ENCODE data around the gene GDAP1L1. TPM values are rescaled to one million over a fixed set of nuclear protein-coding genes. Genes with fewer than 3 reads are reported as not detected.
A peak's percentile ranks its signal among the peaks of the same experiment; 100 is the strongest.

Gene GDAP1L1
- polyA plus RNA-seq, 4 donors = 0.54 to 1.5 (median 1.1) TPM; not detected in 1

DNA sequence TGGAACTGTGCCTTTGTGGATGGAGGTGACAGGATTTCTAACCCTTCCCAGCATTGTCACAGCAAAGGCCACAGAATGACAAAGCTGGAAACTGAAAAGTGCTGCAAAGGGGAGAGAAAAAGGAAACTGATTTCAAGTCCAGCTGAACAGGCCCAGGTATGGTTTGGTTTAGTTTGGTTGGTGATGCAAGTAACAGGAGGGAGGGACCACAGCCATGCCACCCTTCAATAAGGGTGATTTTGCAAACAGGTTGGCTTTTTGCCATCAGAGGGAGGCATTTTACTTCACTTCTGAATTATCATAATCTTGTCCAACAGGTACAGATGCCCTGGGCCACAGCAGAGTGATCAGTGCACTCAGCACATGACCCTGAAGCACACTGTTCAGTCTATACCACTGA is 57.3 kb downstream of the GDAP1L1 start:
- peaks cover 0 to 22% (median 2%) of the 10 kb centered on the region in 3 donors for H3K4me1 ChIP-seq (ENCODE audit: control insufficient read depth in 3 of 3, insufficient read depth in 2 of 3, low read depth in 1 of 3, low read length in 2 of 3)
- peaks cover 0 to 3% of the 10 kb centered on the region in 2 donors for H3K9me3 ChIP-seq (ENCODE audit: control insufficient read depth in 2 of 2, insufficient read depth in 1 of 2, low read depth in 1 of 2, low read length in 1 of 2)
- H3K4me3 ChIP-seq (ENCODE audit: low read depth in 1 of 3, low read length in 3 of 3) = no peak overlapping the region
- no peaks in the 10 kb centered on the region for H3K27me3 ChIP-seq (ENCODE audit: control insufficient read depth in 3 of 3, insufficient read depth in 3 of 3, low read length in 3 of 3)
- FAIRE-seq (no peak), DNase-seq (no peak)
- H3K27ac ChIP-seq (ENCODE audit: low read depth in 1 of 3, low read length in 2 of 3) = no peak overlapping the region
- peaks cover 0 to 8% (median 0%) of the 10 kb centered on the region in 3 donors for H3K36me3 ChIP-seq (ENCODE audit: control insufficient read depth in 3 of 3, insufficient read depth in 2 of 3, low read depth in 1 of 3, low read length in 3 of 3)

DNA sequence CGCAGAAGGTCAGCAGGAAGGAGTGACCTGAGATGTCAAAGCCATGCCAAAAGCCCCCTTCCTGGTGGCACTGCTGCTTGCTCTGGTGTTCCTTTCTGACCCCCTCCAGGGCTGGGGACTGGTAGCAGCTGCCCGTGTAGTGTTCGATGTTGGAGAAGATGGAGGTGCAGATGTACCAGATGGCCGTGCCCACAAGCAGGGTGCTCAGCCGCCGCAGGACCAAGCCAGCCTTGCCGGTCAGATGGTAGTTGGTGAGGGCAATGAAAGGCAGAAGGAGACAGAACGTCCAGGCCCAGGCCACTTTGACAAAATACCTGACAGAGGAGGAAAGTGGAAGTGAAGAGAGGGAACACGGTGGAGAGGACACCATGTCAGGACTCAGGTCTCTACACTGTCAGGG is 59.8 kb downstream of the GDAP1L1 start:
- Histone ChIP-seq H3K4me1 (ENCODE audit: control insufficient read depth in 3 of 3, insufficient read depth in 2 of 3, low read depth in 1 of 3, low read length in 2 of 3) (peaks cover 4 to 19% (median 5%) of the 10 kb centered on the region in 3 donors), H3K27me3 (ENCODE audit: control insufficient read depth in 3 of 3, insufficient read depth in 3 of 3, low read length in 3 of 3) (no peaks in the 10 kb centered on the region), H3K9me3 (ENCODE audit: control insufficient read depth in 2 of 2, insufficient read depth in 1 of 2, low read depth in 1 of 2, low read length in 1 of 2) (no peaks in the 10 kb centered on the region), H3K4me3 (ENCODE audit: low read depth in 1 of 3, low read length in 3 of 3) (no peak overlapping the region), H3K27ac (ENCODE audit: low read depth in 1 of 3, low read length in 2 of 3) (no peak overlapping the region), H3K36me3 (ENCODE audit: control insufficient read depth in 3 of 3, insufficient read depth in 2 of 3, low read depth in 1 of 3, low read length in 3 of 3) (peaks cover 0 to 8% (median 0%) of the 10 kb centered on the region in 3 donors)
- 86 to 93% (median 92%) methylated on average over 9 of the region's 9 CpGs for WGBS, 3 donors
- DNase-seq = no peak
- FAIRE-seq = no peak

DNA sequence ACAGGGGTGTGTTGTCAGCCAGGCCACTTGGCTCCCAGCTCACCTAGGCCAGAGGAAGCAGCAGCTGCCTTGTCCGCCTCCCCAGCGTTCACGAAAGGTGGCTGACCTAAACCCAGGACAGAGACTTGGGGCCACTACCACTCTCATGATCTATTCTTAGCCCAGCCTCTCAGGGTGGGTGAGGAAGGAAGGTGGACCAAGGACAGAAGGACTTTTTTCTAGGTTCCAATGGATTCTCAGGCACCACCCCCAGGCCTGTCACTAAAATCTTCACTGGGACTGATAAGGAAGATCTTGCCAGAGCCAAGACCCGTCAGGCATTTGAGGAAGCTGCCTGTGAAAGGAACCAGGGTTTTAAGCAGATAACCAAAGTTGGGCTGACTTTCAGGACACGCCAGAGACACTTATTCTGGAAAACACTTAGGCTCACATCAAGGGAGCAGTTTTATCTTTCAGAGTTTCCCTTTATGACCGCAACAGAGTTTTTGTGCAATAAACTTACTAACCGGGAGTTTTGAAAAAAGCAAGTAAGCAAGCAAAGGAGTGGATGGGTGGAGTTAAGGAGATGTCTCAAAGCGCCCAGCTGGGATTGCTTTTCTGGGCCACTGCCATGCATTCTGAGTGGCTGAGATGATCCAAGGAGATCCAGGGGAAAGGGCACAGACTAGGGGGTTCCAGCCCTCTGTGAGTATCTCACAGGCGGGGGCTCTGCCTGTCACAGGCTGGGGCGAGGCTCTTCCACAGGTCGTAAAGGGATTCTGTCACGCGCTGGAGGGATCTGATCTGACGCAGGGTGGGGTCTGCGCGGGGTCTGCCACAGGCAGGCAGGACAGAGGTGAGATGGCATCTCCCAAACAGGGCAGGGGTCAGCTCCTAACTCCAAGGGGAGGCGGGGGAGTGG is 62.9 kb downstream of the GDAP1L1 start:
- peak overlapping the region; percentile 49 to 95 (median 68) for H3K4me3 ChIP-seq (ENCODE audit: low read depth in 1 of 3, low read length in 3 of 3)
- 8 to 16% (median 14%) methylated on average over 17 of the region's 17 CpGs for whole genome bisulfite sequencing, 3 donors
- DNase-seq (peak in 1 of 2 donors; percentile 59), FAIRE-seq (no peak)
- no peaks in the 10 kb centered on the region for H3K27me3 ChIP-seq (ENCODE audit: control insufficient read depth in 3 of 3, insufficient read depth in 3 of 3, low read length in 3 of 3)
- no peaks in the 10 kb centered on the region for H3K9me3 ChIP-seq (ENCODE audit: control insufficient read depth in 2 of 2, insufficient read depth in 1 of 2, low read depth in 1 of 2, low read length in 1 of 2)
- peaks cover 0 to 8% (median 0%) of the 10 kb centered on the region in 3 donors for H3K36me3 ChIP-seq (ENCODE audit: control insufficient read depth in 3 of 3, insufficient read depth in 2 of 3, low read depth in 1 of 3, low read length in 3 of 3)
- peaks cover 2 to 5% (median 4%) of the 10 kb centered on the region in 3 donors for H3K4me1 ChIP-seq (ENCODE audit: control insufficient read depth in 3 of 3, insufficient read depth in 2 of 3, low read depth in 1 of 3, low read length in 2 of 3)
- peak overlapping the region in 2 of 3 donors; percentile 56 to 73 for H3K27ac ChIP-seq (ENCODE audit: low read depth in 1 of 3, low read length in 2 of 3)

DNA sequence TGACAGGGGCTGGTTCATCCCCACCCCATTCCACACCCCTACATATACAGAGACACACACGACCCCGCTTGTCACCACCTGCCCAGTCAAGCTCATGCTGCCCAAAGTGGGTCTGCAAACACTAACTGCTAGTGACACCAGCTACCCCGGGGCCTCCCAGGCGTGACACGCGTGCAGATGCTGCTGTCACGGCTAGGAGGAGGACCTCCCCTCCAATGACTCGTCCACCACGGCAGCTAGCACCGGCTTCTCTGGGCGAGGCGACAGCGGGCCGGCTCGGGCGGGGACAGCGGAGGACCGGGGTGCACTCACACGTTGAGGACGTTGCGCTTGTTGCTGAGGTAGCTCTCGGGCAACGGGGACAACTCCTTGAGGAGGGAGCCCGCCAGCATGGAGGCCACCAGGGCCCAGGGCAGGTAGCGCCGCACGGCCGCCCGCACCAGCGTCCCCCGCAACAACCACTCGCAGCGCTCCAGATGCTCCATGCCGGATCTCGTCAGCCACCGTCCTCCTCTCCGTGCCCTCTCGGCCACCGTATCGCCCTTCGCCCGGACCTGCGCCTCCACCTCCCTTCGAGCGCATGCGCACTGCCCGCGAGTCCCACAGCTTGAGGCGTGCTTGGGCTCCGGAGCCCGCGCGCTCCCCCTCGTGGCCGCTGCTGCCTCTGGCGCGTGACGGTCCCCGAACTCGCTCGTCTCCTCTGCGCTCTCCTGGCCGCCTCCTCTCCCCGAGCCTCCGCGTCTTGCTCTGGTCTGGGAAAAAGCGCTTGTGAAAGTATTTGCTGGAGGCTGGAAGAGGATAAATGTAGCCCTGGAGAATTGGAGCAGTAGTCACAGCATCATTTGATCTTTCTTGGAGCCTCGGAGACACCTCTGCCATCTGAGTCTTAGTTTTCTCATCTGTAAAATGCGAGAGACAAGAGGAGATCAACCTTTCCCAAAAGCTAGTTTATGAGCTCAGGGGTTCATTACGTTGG is 63.8 kb downstream of the GDAP1L1 start, which contains the start of gene FITM2:
Gene FITM2 (minus strand): TSS at position 539 of the 976 bp plus-strand sequence. CDS start 54 bp downstream, at position 485.
- Histone ChIP-seq H3K4me1 (ENCODE audit: control insufficient read depth in 3 of 3, insufficient read depth in 2 of 3, low read depth in 1 of 3, low read length in 2 of 3) (peaks cover 2 to 5% (median 4%) of the 10 kb centered on the region in 3 donors), H3K9me3 (ENCODE audit: control insufficient read depth in 2 of 2, insufficient read depth in 1 of 2, low read depth in 1 of 2, low read length in 1 of 2) (no peaks in the 10 kb centered on the region), H3K27me3 (ENCODE audit: control insufficient read depth in 3 of 3, insufficient read depth in 3 of 3, low read length in 3 of 3) (no peaks in the 10 kb centered on the region), H3K36me3 (ENCODE audit: control insufficient read depth in 3 of 3, insufficient read depth in 2 of 3, low read depth in 1 of 3, low read length in 3 of 3) (peaks cover 0 to 7% (median 0%) of the 10 kb centered on the region in 3 donors), H3K27ac (ENCODE audit: low read depth in 1 of 3, low read length in 2 of 3) (peak within 1 kb of the TSS in 2 of 3 donors; percentile 56 to 73), H3K4me3 (ENCODE audit: low read depth in 1 of 3, low read length in 3 of 3) (peak within 1 kb of the TSS; percentile 49 to 95 (median 68))
- 2% methylated on average over 63 to 70 of the region's 70 CpGs for WGBS, 3 donors
- no peak for FAIRE-seq
- DNase-seq = peak; percentile 98 to 99

DNA sequence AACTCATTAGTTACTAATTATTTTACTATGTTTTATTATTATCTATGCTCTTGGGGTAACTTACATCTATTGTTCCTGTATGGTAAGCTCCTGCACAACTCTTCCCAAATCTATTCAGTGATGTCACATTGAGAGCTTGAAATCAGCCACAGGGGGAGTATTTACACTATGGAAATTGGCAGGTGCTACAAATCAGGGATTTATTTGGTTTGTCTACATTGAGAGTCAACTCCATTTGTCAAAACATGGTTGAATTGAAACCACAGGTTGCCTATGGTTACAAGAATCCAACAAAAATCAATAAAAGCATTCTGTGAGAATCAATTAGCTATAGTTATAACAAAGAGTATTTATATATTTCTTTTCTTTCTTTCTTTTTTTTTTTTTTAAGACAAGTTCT is 67.8 kb downstream of the GDAP1L1 start:
- H3K4me1 ChIP-seq (ENCODE audit: control insufficient read depth in 3 of 3, insufficient read depth in 2 of 3, low read depth in 1 of 3, low read length in 2 of 3) = peaks cover 0 to 4% (median 2%) of the 10 kb centered on the region in 3 donors
- DNase-seq (no peak), FAIRE-seq (no peak)
- no peaks in the 10 kb centered on the region for H3K9me3 ChIP-seq (ENCODE audit: control insufficient read depth in 2 of 2, insufficient read depth in 1 of 2, low read depth in 1 of 2, low read length in 1 of 2)
- H3K27ac ChIP-seq (ENCODE audit: low read depth in 1 of 3, low read length in 2 of 3) = no peak overlapping the region
- no peaks in the 10 kb centered on the region for H3K27me3 ChIP-seq (ENCODE audit: control insufficient read depth in 3 of 3, insufficient read depth in 3 of 3, low read length in 3 of 3)
- H3K36me3 ChIP-seq (ENCODE audit: control insufficient read depth in 3 of 3, insufficient read depth in 2 of 3, low read depth in 1 of 3, low read length in 3 of 3) = no peaks in the 10 kb centered on the region
- no peak overlapping the region for H3K4me3 ChIP-seq (ENCODE audit: low read depth in 1 of 3, low read length in 3 of 3)

DNA sequence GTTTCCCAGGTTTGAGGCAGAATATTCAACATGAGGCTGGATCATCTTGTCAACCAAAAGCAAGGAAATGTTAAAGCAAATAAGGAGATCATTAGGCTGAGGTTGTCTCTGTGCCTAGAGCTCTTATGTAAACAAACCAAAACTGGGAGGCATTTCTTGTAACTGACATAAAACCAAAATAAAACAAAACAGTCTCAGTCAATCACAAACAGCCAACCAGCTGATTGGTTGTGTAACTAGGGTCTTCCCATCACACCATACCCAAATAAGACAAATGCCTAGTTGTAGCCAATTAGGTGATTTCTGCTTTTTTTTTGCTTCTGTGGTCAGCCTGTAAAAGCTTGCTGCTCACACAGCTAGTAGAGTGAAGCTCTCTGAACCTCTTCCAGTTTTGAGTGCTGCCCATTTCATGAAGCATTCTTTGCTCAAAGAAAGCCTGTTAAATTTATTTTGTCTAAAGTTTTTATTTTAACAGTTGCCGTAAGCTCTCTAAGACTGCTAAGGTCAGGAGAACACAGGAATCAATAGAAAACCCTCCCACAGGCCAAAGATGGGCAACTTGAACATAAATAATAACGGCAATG is 72.8 kb downstream of the GDAP1L1 start:
- DNase-seq = no peak
- 95 to 96% (median 95%) methylated on average over 2 of the region's 2 CpGs for WGBS, 3 donors

DNA sequence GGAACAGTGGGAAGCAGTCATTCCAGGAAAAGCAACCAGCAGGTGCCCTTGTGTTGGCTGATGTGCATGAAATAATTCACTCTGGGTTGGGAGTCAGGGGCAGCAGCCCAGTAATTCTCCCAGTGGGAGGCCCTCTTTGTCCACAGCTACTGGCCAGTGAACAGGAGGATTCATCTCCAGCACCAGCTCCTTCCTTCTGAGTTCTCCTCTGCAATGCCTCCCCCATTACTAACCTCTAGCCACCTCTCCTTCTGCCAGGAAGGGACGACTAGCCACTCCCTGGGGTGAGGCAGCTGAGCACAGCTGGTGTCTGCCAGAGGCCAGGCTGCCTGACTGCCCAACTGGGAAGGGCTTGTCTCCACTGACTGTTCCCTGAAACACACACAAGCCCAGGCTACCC is 77.2 kb downstream of the GDAP1L1 start:
- Histone ChIP-seq H3K4me3 (ENCODE audit: low read depth in 1 of 3, low read length in 3 of 3) (no peak overlapping the region), H3K27ac (ENCODE audit: low read depth in 1 of 3, low read length in 2 of 3) (peak overlapping the region in 1 of 3 donors; percentile 4), H3K4me1 (ENCODE audit: control insufficient read depth in 3 of 3, insufficient read depth in 2 of 3, low read depth in 1 of 3, low read length in 2 of 3) (peaks cover 0 to 2% (median 0%) of the 10 kb centered on the region in 3 donors), H3K27me3 (ENCODE audit: control insufficient read depth in 3 of 3, insufficient read depth in 3 of 3, low read length in 3 of 3) (no peaks in the 10 kb centered on the region), H3K9me3 (ENCODE audit: control insufficient read depth in 2 of 2, insufficient read depth in 1 of 2, low read depth in 1 of 2, low read length in 1 of 2) (no peaks in the 10 kb centered on the region), H3K36me3 (ENCODE audit: control insufficient read depth in 3 of 3, insufficient read depth in 2 of 3, low read depth in 1 of 3, low read length in 3 of 3) (no peaks in the 10 kb centered on the region)
- 8 to 13% (median 10%) methylated on average over 1 of the region's 1 CpG for WGBS, 3 donors
- FAIRE-seq = no peak
- peak; percentile 40 to 76 for DNase-seq

More for the DNA sequence above, 72.8 kb downstream of the GDAP1L1 start:
- no peak overlapping the region for H3K27ac ChIP-seq (ENCODE audit: low read depth in 1 of 3, low read length in 2 of 3)
- no peak overlapping the region for H3K4me3 ChIP-seq (ENCODE audit: low read depth in 1 of 3, low read length in 3 of 3)
- no peaks in the 10 kb centered on the region for H3K36me3 ChIP-seq (ENCODE audit: control insufficient read depth in 3 of 3, insufficient read depth in 2 of 3, low read depth in 1 of 3, low read length in 3 of 3)
- no peaks in the 10 kb centered on the region for H3K4me1 ChIP-seq (ENCODE audit: control insufficient read depth in 3 of 3, insufficient read depth in 2 of 3, low read depth in 1 of 3, low read length in 2 of 3)
- H3K9me3 ChIP-seq (ENCODE audit: control insufficient read depth in 2 of 2, insufficient read depth in 1 of 2, low read depth in 1 of 2, low read length in 1 of 2) = no peaks in the 10 kb centered on the region
- H3K27me3 ChIP-seq (ENCODE audit: control insufficient read depth in 3 of 3, insufficient read depth in 3 of 3, low read length in 3 of 3) = no peaks in the 10 kb centered on the region
- FAIRE-seq = no peak
